HG03045 (cell line): ENCODE measurements around the gene SLC6A19.

ENCODE experiments used
- ATAC-seq: cut with Tn5 transposase; IDR thresholded peaks from one replicate; pipeline ENCODE4 v1.9.1; 2021; ENCODE audit warnings: mild to moderate bottlenecking, moderate library complexity; ENCODE audit not compliant: unreplicated experiment

Gene SLC6A19

GRCh38 chr5:1241509-1242080, 40.2 kb downstream of the SLC6A19 start:
- ATAC-seq = no peak

- no peak for ATAC-seq
Measured at GRCh38 chr5:1242733-1243486, 41.5 kb downstream of the SLC6A19 start.

- ATAC-seq = no peak
Measured at GRCh38 chr5:1243487-1244130, 42.2 kb downstream of the SLC6A19 start.

GRCh38 chr5:1244255-1244654, 42.9 kb downstream of the SLC6A19 start:
- no peak for ATAC-seq

- no peak for ATAC-seq
Measured at GRCh38 chr5:1244976-1245375, 43.6 kb downstream of the SLC6A19 start.

- no peak for ATAC-seq
Measured at GRCh38 chr5:1245905-1246576, 44.6 kb downstream of the SLC6A19 start.

- ATAC-seq = no peak
Measured at GRCh38 chr5:1246711-1247431, 45.5 kb downstream of the SLC6A19 start.

GRCh38 chr5:1247811-1248210, 46.4 kb downstream of the SLC6A19 start:
- no peak for ATAC-seq

GRCh38 chr5:1249366-1250280, 48.2 kb downstream of the SLC6A19 start:
- no peak for ATAC-seq

- no peak for ATAC-seq
Measured at GRCh38 chr5:1251678-1252580, 50.5 kb downstream of the SLC6A19 start.

GRCh38 chr5:1252681-1253080, 51.3 kb downstream of the SLC6A19 start:
- ATAC-seq = no peak

- ATAC-seq = no peak
Measured at GRCh38 chr5:1253456-1254105, 52.2 kb downstream of the SLC6A19 start.

GRCh38 chr5:1254196-1254595, 52.8 kb downstream of the SLC6A19 start:
- no peak for ATAC-seq

- no peak for ATAC-seq
Measured at GRCh38 chr5:1255081-1255561, 53.7 kb downstream of the SLC6A19 start.

- no peak for ATAC-seq
Measured at GRCh38 chr5:1256776-1257175, 55.4 kb downstream of the SLC6A19 start.

- ATAC-seq = no peak
Measured at GRCh38 chr5:1257363-1257762, 56.0 kb downstream of the SLC6A19 start.

- ATAC-seq = no peak
Measured at GRCh38 chr5:1257841-1258240, 56.4 kb downstream of the SLC6A19 start.

- ATAC-seq = no peak
Measured at GRCh38 chr5:1259806-1260480, 58.5 kb downstream of the SLC6A19 start.
